WTC11 (cell line): ENCODE measurements around the gene WDSUB1. TPM values are rescaled to one million over a fixed set of nuclear protein-coding genes. Genes with fewer than 3 reads are reported as not detected.

ENCODE experiments used
- ATAC-seq: fragments of 200-7000 bp; cut with Tn5 transposase; 2 replicates; pipeline ENCODE4 v1.10.0; 2021; ENCODE audit warnings: mild to moderate bottlenecking, moderate library complexity
- CTCF ChIA-PET: fragments of 300-600 bp; sonication (Branson Sonifier 250); formaldehyde crosslinking; loops from one replicate; lab custom pipeline; 2021; ENCODE audit warnings: antibody characterized with exemption; lab: Charles Lee
- POLR2A ChIA-PET: fragments of 350-600 bp; sonication (Branson Sonifier 250); formaldehyde crosslinking; loops from one replicate; lab custom pipeline; 2021; ENCODE audit warnings: antibody characterized with exemption; lab: Charles Lee
- DNase-seq: peaks from one replicate; pipeline ENCODE4 v3.0.0; 2021; ENCODE audit warnings: low spot score
- H3K27ac Mint-ChIP-seq: 2 replicates; pipeline ENCODE4 v1.8.0; 2021; ENCODE audit warnings: mixed read lengths
- H3K27me3 Mint-ChIP-seq: 2 replicates; pipeline ENCODE4 v1.8.0; 2021; ENCODE audit warnings: low read depth, mild to moderate bottlenecking, moderate library complexity, mixed read lengths
- H3K36me3 Mint-ChIP-seq: 2 replicates; pipeline ENCODE4 v1.8.0; 2021; ENCODE audit warnings: mixed read lengths
- H3K4me1 Mint-ChIP-seq: 2 replicates; pipeline ENCODE4 v1.8.0; 2022; ENCODE audit warnings: mixed read lengths
- H3K4me3 Mint-ChIP-seq: 2 replicates; pipeline ENCODE4 v1.8.0; 2021; ENCODE audit warnings: mild to moderate bottlenecking, moderate library complexity, mixed read lengths
- H3K9me3 Mint-ChIP-seq: 2 replicates; pipeline ENCODE4 v1.8.0; 2021; ENCODE audit warnings: mixed read lengths
- ARID4B ChIP-seq: sonication (generic); formaldehyde crosslinking; IDR thresholded peaks from 2 replicates; pipeline ENCODE4 v1.8.0; 2023; ENCODE audit warnings: missing genetic modification reagents, mild to moderate bottlenecking, borderline replicate concordance
- CREB1 ChIP-seq: sonication (generic); formaldehyde crosslinking; IDR thresholded peaks from 2 replicates; pipeline ENCODE4 v1.8.0; 2023; ENCODE audit warnings: mild to moderate bottlenecking, missing genetic modification reagents
- E2F4 ChIP-seq: sonication (generic); formaldehyde crosslinking; IDR thresholded peaks from 2 replicates; pipeline ENCODE4 v1.8.1; 2022; ENCODE audit warnings: low read depth, mild to moderate bottlenecking, moderate library complexity, missing genetic modification reagents, borderline replicate concordance
- ETV6 ChIP-seq: sonication (generic); formaldehyde crosslinking; IDR thresholded peaks from 2 replicates; pipeline ENCODE4 v1.8.1; 2022; ENCODE audit warnings: mild to moderate bottlenecking, missing genetic modification reagents
- GABPB1 ChIP-seq: sonication (generic); formaldehyde crosslinking; IDR thresholded peaks from 2 replicates; pipeline ENCODE4 v1.8.1; 2023; ENCODE audit warnings: mild to moderate bottlenecking, missing genetic modification reagents
- GTF2I ChIP-seq: fragments of 250-450 bp; sonication (Bioruptor Pico); conservative IDR thresholded peaks from 2 replicates; pipeline ENCODE4 v1.4.0; 2021; ENCODE audit warnings: mild to moderate bottlenecking
- JUN ChIP-seq: sonication (generic); formaldehyde crosslinking; IDR thresholded peaks from 2 replicates; pipeline ENCODE4 v1.8.0; 2023; ENCODE audit warnings: mild to moderate bottlenecking, missing genetic modification reagents
- KAT7 ChIP-seq: sonication (generic); formaldehyde crosslinking; IDR thresholded peaks from 2 replicates; pipeline ENCODE4 v1.8.1; 2023; ENCODE audit warnings: missing genetic modification reagents, mild to moderate bottlenecking, borderline replicate concordance
- NFATC4 ChIP-seq: fragments of 250-450 bp; sonication (Bioruptor Pico); IDR thresholded peaks from 2 replicates; pipeline ENCODE4 v1.9.0; 2021; ENCODE audit warnings: mild to moderate bottlenecking
- PRRX2 ChIP-seq: fragments of 250-450 bp; sonication (Bioruptor Pico); IDR thresholded peaks from 2 replicates; pipeline ENCODE4 v1.8.0; 2021; ENCODE audit warnings: mild to moderate bottlenecking
- RORB ChIP-seq: fragments of 250-450 bp; sonication (Bioruptor Pico); IDR thresholded peaks from 2 replicates; pipeline ENCODE4 v1.9.0; 2021; ENCODE audit warnings: mild to moderate bottlenecking
- SOX15 ChIP-seq: fragments of 250-450 bp; sonication (Bioruptor Pico); IDR thresholded peaks from 2 replicates; pipeline ENCODE4 v1.9.0; 2021; ENCODE audit warnings: mild to moderate bottlenecking
- SP1 ChIP-seq: sonication (generic); formaldehyde crosslinking; conservative IDR thresholded peaks from 2 replicates; pipeline ENCODE4 v1.8.1; 2022; ENCODE audit warnings: missing genetic modification reagents
- ZBTB21 ChIP-seq: sonication (generic); formaldehyde crosslinking; IDR thresholded peaks from 2 replicates; pipeline ENCODE4 v1.8.1; 2023; ENCODE audit warnings: mild to moderate bottlenecking, missing genetic modification reagents, borderline replicate concordance
- total RNA-seq: library from RNA; stranded (reverse); gene quantifications from 3 replicates; pipeline ENCODE4 v1.2.3, GENCODE V29; 2021
- TF ChIP-seq, protein P1 (sequence below): fragments of 250-450 bp; sonication (Bioruptor Pico); IDR thresholded peaks from 2 replicates; pipeline ENCODE4 v1.9.0; 2021; ENCODE audit warnings: mild to moderate bottlenecking, borderline replicate concordance
- TF ChIP-seq, protein P2 (sequence below): sonication (generic); formaldehyde crosslinking; IDR thresholded peaks from 2 replicates; pipeline ENCODE4 v1.8.1; 2023; ENCODE audit warnings: mild to moderate bottlenecking, missing genetic modification reagents

The WDSUB1 gene
- total RNA-seq, 1 experiment from 2014 or later, result 5.8 TPM

GRCh38 chr2:159199761-159200465 is 86.6 kb downstream of the WDSUB1 start:
- ATAC-seq, result no peak
- no peak overlapping the region for H3K27ac Mint-ChIP-seq
- TF ChIP-seq, protein P1, sequence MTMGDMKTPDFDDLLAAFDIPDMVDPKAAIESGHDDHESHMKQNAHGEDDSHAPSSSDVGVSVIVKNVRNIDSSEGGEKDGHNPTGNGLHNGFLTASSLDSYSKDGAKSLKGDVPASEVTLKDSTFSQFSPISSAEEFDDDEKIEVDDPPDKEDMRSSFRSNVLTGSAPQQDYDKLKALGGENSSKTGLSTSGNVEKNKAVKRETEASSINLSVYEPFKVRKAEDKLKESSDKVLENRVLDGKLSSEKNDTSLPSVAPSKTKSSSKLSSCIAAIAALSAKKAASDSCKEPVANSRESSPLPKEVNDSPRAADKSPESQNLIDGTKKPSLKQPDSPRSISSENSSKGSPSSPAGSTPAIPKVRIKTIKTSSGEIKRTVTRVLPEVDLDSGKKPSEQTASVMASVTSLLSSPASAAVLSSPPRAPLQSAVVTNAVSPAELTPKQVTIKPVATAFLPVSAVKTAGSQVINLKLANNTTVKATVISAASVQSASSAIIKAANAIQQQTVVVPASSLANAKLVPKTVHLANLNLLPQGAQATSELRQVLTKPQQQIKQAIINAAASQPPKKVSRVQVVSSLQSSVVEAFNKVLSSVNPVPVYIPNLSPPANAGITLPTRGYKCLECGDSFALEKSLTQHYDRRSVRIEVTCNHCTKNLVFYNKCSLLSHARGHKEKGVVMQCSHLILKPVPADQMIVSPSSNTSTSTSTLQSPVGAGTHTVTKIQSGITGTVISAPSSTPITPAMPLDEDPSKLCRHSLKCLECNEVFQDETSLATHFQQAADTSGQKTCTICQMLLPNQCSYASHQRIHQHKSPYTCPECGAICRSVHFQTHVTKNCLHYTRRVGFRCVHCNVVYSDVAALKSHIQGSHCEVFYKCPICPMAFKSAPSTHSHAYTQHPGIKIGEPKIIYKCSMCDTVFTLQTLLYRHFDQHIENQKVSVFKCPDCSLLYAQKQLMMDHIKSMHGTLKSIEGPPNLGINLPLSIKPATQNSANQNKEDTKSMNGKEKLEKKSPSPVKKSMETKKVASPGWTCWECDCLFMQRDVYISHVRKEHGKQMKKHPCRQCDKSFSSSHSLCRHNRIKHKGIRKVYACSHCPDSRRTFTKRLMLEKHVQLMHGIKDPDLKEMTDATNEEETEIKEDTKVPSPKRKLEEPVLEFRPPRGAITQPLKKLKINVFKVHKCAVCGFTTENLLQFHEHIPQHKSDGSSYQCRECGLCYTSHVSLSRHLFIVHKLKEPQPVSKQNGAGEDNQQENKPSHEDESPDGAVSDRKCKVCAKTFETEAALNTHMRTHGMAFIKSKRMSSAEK (CRISPR knock-in tag), result no peak
- TF ChIP-seq GTF2I (CRISPR knock-in tag), result no peak
- no peak for TF ChIP-seq SP1
- TF ChIP-seq ARID4B (CRISPR knock-in tag), result no peak
- no peak for TF ChIP-seq SOX15
- TF ChIP-seq CREB1 (CRISPR knock-in tag), result no peak
- TF ChIP-seq NFATC4 (CRISPR knock-in tag), result no peak
- TF ChIP-seq RORB, result no peak
- no peak for TF ChIP-seq KAT7
- TF ChIP-seq, protein P2, sequence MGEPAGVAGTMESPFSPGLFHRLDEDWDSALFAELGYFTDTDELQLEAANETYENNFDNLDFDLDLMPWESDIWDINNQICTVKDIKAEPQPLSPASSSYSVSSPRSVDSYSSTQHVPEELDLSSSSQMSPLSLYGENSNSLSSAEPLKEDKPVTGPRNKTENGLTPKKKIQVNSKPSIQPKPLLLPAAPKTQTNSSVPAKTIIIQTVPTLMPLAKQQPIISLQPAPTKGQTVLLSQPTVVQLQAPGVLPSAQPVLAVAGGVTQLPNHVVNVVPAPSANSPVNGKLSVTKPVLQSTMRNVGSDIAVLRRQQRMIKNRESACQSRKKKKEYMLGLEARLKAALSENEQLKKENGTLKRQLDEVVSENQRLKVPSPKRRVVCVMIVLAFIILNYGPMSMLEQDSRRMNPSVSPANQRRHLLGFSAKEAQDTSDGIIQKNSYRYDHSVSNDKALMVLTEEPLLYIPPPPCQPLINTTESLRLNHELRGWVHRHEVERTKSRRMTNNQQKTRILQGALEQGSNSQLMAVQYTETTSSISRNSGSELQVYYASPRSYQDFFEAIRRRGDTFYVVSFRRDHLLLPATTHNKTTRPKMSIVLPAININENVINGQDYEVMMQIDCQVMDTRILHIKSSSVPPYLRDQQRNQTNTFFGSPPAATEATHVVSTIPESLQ (CRISPR knock-in tag), result no peak
- no peak for TF ChIP-seq ZBTB21 (CRISPR knock-in tag)
- no peak for TF ChIP-seq GABPB1 (CRISPR knock-in tag)
- TF ChIP-seq E2F4, result no peak
- no peak for TF ChIP-seq ETV6 (CRISPR knock-in tag)
- no peak for TF ChIP-seq JUN (CRISPR knock-in tag)
- no peak for TF ChIP-seq PRRX2 (CRISPR knock-in tag)
- no peaks in the 10 kb centered on the region for H3K27me3 Mint-ChIP-seq
- POLR2A ChIA-PET, result no interaction called here
- H3K4me3 Mint-ChIP-seq, result no peak overlapping the region
- H3K4me1 Mint-ChIP-seq, result no peaks in the 10 kb centered on the region
- no peaks in the 10 kb centered on the region for H3K9me3 Mint-ChIP-seq
- CTCF ChIA-PET, result interaction anchor here (0.8 to 1.2 kb wide), 2 partner anchors 8 to 35 kb away, joined by 3 read pairs; no protein-coding TSS in a partner anchor
- no peak for DNase-seq
- H3K36me3 Mint-ChIP-seq, result no peaks in the 10 kb centered on the region
